NK-92 treated with Interleukin-12 subunit alpha and Interleukin-12 subunit beta, amount 100 ng/mL, for 24 hours (cell line): ENCODE data around the gene OR4K15.
"Not testable (repeated sequence)": the region's sequence is repeated elsewhere in the genome, so short reads cannot be mapped to it uniquely, and the experiment has no call there.

ENCODE experiments used
- DNase-seq: peaks from one replicate; lab custom pipeline; 2025; lab: John Stamatoyannopoulos, UW

The OR4K15 gene

DNA sequence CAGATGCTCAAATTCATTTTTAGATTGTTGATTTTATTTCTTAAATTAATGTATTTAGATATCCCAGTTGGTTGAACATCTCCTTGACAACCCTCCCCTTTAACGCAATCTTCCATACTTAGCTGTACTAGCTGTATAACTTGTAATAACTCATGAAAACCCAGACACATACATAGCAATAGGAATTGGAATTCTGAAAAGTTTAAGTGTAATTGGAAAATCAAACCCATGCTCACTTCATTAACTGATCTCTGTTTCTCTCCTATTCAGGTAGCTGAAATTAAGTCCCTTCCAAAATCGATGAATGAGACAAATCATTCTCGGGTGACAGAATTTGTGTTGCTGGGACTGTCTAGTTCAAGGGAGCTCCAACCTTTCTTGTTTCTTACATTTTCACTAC, at the start of gene OR4K15:
Gene OR4K15 (plus strand): TSS at position 301 of the 400 bp plus-strand sequence. CDS start 0 bp downstream, at position 301.
- no peak for DNase-seq

- DNase-seq, result no peak
These were observed 44.8 kb upstream of the OR4K15 start, which contains the start of gene OR4K1 for GRCh38 chr14:19930617-19931016. TSS of gene OR4K1 (plus strand) at chr14:19930917. CDS start at chr14:19935667, 4,750 bp downstream.

DNA sequence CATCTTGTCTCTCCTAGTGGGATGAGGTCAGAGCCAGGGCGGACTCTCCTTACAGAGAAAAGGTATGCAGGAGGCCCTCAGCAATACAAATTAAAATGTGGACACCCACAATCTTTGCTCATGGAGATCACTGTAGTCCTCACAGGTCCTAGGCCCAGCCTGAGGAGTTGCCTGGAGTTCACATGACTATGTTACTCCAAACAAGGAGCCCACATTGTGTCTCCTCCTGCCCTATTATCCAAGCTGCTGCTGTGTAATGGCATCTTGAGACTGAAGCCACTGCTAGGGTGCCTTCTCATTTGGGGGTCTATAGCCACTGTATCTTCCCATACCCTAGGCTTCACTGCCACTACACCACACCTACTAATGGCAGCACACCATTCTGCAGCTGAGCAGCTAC, 33.7 kb upstream of the OR4K15 start:
- DNase-seq, result no peak

GRCh38 chr14:19947413-19948090, 27.8 kb upstream of the OR4K15 start:
- DNase-seq, result no peak

- DNase-seq, result no peak
These were observed 26.2 kb upstream of the OR4K15 start for GRCh38 chr14:19949218-19949617.

GRCh38 chr14:19969735-19970134, 5.7 kb upstream of the OR4K15 start:
- not testable (repeated sequence) for DNase-seq

GRCh38 chr14:19974844-19975243, 547 bp upstream of the OR4K15 start:
- no peak for DNase-seq

- DNase-seq, result no peak
These were observed 18.0 kb downstream of the OR4K15 start for GRCh38 chr14:19993438-19993837.

- no peak for DNase-seq
These were observed 26.5 kb downstream of the OR4K15 start, which contains the start of gene OR4Q2 for GRCh38 chr14:20001863-20002262. TSS of gene OR4Q2 (plus strand) at chr14:20002163.

GRCh38 chr14:20002319-20002718, 26.9 kb downstream of the OR4K15 start:
- no peak for DNase-seq

- DNase-seq, result no peak
These were observed 32.8 kb downstream of the OR4K15 start for GRCh38 chr14:20008156-20008555.

DNA sequence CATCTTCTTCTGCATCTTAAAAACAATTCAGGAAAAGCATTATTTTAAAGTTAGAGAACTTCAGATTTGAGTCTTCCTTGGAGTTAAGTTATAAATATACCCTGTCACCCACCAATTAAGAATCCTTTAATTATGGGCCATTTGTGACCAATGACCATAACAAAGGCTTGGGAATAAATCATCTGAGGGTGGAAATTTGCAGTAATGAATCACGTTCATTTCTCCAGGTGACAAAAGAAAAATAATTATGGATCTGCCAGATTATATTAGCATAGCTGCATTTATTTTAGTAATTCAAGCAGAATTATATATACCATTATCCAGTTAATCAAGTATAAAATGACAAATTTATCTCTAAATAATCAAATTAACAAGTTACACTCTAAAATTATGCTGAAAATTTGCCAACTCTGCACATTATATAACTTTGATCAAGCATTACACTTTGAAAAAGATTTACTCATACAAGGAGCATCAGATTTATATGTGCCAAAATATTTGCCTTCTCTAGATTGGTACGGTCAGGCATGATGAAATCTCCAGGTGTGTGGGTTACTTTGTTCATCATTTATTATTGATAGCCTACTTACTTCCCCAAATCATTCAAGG, 44.0 kb downstream of the OR4K15 start, which contains the start of gene OR4K14:
Gene OR4K14 (minus strand): TSS at position 51 of the 609 bp plus-strand sequence. CDS start 4,114 bp downstream, outside the sequence.
- no peak for DNase-seq
